Activated CD8-positive, alpha-beta memory T cell treated with anti-CD3 and anti-CD28 coated beads for 1 hour (primary cell): Measurements from ENCODE around the gene ALKBH3.

ENCODE experiments used
- DNase-seq, 2 donors: peaks; one replicate each; pipeline ENCODE4 v3.0.0-alpha.2; 2020; ENCODE audit warnings: low read depth in 1 of 2; ENCODE audit errors: extremely low read depth in 1 of 2

Gene ALKBH3

GRCh38 chr11:43921561-43922294, 41.1 kb downstream of the ALKBH3 start:
- DNase-seq: no peak

- no peak for DNase-seq
These were observed 41.6 kb downstream of the ALKBH3 start for GRCh38 chr11:43922295-43922648.

DNA sequence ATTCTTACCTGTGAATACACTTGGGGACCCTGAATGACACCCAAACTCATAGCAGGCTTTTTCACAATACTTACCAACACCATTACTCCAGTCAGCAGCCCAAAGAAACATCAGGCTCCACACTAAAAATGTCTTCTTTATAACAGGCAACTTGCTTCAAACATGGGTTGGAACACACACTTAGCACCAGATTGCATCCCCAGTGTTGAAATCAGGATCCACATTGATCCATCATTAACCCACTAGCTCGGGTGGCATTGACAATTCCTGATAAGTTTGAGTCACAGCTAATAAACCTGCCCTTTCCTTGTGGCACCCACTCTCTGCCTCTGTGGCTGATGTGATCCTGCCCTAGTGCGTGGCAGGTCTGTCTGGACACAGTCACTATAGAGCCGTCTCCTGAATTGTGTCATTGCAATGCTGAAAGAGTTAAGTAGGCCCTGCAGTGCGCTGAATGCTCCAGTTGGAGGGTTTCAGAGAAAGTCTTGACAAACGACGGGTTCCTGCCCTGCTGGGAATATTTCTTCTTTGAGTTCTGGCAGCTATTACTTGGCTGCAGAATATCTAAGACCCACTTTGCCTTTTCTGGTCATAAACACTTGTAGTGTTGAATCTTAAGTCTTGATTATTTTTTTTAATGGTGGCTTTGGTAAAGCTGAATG, 42.2 kb downstream of the ALKBH3 start:
- DNase-seq: no peak

DNA sequence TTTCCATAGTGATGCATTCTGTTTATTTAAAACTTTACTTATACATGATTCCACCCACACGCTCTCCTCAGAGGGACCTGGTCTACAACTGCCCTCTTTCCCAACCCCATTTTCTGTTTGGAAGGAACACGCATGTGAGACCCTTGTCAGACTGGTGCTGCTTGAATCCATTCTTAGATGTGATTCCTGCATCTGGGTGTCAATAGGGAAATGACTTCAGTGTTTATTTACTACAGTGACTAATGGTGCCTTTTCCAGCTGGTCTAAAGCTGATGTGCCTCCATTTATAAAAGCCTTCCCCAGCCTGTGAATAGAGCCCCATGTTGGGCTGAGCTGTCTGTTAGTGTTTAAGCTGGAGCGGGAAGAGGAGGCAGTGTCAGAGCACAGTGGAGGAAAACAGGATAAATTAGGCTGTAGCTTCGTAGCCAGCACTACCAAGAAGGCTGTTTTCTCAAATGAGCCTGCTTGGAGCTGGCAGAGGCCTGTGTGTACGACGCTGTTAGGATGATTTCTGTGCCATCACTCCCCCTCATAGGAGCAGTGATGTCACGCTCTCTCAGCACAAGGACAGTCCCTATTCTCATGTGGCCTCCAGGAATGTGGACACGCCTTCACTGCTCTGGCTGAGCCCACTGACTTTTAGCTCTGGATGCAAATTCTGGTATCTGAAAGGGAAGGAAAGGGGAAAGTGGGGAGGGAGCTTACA, 42.9 kb downstream of the ALKBH3 start:
- no peak for DNase-seq

GRCh38 chr11:43924112-43924855, 43.7 kb downstream of the ALKBH3 start:
- DNase-seq: no peak

DNA sequence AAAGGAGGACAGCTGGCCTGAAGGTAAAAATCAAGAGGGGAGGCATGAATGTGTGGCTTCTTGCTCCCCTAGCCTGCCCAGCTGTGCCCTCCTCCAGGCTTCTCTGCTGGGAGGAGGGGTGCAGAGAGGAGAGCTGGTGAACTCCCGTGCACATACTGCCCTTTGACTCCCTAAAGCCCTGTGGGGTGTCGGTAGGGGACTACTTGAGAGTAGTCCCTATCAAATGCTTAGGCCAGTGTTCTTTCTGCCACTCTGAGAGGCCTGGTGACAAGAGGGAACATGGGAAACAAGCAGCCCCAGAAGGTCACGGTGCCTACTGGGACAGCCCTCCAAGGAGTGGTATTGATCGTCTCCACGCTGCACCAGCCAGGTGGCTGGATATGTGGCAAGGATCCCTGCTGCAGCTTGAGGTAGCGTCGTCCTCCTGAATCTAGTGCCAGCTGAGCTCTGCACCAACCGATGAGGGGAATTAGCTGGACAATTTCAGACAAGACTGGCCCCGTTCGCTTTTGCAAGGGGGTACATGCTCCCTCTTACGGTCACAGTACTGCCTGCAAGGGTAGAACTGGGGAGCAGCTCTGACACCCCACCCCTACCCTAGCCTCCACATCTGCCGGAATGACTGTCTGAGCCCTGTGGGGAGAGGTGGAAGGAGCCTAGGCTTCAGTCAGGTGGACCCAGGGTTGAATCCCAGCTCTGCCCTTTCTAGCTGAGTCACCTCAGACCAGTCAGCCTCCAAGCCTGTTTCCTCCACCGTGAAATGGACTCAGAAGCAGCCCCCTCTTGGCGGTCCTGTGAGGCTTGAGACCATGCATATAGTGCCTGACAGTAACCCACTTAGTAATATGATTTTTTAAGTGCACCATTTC, 44.7 kb downstream of the ALKBH3 start:
- no peak for DNase-seq

- DNase-seq: no peak
These were observed 45.4 kb downstream of the ALKBH3 start for GRCh38 chr11:43925932-43926505.

DNA sequence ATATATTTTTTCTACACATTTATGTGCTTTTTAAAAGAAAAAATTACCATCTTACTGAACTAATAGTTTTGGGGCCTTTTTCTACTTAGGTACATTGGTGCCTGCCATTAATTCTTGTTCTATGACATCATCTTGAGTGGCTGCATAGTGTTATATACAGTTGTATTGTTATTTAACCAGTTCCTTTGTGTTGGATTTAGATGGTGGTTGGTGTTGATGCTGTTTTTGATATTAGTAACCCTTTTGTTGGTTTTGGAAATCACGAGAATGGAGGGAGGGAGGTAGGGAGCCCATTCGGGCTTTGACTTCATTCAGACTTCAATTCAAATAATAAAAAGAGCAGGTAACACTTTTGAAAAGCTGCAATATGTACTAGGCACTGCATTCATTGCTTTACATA, 46.4 kb downstream of the ALKBH3 start:
- no peak for DNase-seq

GRCh38 chr11:43927925-43928707, 47.5 kb downstream of the ALKBH3 start:
- DNase-seq: no peak

DNA sequence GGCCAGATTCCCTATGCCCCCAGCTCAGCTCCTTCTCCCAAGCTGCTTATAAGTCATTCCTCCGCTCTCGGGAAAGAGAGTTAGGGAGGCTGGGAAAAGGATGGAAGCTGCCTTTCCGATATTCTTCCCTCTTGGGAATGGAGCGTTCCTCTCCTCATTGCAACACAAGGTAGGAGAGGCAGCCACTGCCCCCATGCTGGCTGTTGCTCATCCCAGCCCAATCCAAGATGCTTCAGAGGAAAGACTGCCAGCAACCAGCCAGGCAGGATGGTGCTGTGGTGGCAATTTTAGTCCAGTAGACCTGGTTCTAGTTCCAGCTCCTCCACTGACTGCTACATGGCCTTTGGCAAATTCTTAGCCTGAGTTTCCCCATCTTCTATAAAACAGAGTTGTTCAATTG, 48.1 kb downstream of the ALKBH3 start:
- no peak for DNase-seq

DNA sequence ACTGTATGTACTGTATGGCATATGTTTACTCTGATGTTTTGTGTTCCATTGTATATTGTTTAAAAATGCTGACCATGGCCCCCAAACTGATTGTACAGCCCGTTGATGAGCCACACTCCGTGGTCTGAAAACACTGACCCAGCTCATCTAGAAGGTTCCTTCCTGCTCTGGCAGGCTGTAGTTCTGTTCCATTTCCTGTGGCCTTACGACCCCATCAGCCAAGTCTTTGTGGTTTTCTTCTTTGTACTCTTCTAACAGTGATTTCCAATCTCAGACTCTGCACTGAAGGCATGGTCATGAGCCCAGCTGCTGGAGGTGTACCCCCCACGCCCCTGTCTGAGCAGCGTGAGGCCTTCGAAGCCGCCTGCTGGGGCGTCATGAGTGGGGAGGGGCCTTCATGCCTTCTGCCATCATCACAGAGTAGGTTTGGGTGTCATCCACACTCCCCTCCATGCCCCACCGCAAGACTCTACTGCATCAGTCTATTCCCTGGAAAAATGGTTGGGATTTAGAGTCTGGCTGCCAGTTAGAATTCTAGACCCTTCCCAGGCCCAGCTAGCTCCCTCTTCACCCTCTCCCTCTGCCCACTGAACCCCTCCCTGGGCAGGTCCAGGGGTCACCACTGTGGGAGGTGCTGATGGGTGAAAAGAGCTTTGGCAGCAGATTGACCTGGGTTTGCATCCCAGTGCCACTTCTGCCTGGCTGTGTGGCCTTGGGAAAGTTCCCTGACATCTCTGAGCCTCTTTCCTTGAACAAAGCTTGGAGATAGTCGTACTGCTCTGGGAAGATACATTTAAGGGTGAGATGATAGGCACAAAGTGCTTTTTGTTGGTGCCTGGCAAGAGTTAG, 50.5 kb downstream of the ALKBH3 start:
- no peak for DNase-seq

DNA sequence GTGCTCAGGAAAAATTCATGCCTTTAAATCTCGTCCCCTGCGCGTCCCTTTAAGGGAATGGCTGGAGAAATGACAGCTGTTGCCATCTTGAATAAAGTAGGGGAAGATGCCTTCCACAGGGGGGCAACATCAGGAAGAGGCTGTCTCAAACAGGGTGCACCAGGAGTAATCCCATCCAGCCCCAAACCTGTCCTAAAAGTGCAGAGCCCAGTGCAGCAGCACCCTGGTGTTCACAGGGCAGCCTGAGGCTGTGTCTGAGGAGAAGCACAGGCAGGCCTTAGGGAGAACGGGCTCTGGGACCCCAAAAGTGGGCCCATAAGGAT, 51.0 kb downstream of the ALKBH3 start:
- no peak for DNase-seq

GRCh38 chr11:43933226-43933607, 52.6 kb downstream of the ALKBH3 start:
- DNase-seq: no peak

DNA sequence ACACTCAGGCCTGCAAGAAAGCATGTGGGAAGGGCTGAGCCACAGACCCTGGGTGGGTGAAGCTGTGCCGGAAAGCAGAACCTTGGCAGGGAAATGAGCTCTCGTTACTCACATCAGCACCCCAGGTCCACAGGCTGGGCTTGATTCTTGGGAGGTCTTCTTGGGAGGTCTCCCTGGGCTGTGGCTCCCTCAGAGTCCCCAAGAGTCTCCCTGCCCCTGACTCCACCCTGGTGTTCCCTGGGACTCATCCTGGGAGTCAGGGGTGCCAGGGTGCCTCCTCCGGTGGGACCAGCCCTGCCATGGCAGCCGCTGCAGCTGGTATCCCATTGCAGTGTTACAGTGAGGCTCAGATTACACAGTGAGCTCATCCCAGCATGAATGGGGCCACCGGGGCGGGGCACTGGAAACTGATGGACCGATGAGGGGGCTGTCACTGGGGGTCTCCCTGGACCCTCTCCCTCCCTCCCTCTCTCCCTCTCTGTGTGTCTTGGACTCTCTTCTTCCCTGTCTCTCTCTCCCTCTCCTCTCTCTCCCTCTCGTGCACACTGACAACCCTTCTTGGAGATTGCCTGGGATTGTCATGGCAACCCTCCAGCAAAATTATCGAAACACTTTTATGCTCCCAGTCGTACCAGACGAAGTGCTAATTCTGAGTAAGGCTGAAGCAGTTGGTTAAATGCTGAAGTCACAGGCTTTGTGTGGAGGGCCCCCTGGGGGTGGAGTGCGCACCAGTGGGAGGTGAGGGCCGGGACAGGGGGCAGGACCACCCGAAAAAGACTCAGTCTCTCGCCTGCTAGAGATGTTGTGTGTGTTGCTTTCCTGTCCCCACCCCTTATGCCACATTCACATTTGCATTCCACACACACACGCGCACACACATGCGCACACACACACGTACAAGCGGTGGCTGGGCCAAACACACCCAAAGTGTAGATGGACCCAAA, 53.2 kb downstream of the ALKBH3 start:
- DNase-seq: no peak

DNA sequence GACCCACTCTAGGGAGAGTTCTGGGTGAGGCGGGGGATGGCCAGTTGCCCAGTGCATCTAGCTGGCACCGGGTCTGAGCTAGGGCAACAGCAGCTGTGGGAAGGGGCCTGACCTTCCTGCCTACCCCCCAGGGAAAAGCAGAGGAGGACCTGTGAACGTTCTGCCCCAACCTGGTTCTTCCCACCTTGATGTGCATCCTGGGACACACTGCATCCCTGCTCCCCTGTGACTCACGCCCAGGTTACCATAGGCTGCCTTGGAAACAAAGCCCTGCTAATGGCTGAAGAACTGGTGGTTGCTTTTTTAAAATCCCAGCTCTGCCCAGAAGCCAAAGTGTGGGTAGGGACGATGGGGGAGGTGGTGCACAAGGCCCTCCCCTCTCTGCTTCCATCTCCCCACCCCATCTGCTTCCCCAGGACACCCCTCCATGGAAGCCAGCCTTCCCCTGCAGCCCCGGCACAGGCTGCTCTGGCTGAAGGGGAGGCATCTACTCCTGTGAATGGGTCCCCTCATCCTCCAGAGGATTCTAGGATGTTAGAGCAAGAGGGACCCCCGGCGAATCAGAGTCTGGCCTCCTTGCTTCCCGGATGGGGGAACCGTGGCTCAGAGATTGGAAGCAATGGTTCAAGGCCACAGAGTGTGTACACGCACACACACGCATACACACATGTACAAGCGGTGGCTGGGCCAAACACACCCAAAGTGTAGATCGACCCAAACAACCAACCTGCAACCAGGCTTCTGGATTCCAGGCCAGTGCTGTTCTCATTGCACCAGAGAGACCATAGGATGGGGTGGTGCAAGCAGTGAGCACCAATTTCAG, 54.2 kb downstream of the ALKBH3 start:
- no peak for DNase-seq

DNA sequence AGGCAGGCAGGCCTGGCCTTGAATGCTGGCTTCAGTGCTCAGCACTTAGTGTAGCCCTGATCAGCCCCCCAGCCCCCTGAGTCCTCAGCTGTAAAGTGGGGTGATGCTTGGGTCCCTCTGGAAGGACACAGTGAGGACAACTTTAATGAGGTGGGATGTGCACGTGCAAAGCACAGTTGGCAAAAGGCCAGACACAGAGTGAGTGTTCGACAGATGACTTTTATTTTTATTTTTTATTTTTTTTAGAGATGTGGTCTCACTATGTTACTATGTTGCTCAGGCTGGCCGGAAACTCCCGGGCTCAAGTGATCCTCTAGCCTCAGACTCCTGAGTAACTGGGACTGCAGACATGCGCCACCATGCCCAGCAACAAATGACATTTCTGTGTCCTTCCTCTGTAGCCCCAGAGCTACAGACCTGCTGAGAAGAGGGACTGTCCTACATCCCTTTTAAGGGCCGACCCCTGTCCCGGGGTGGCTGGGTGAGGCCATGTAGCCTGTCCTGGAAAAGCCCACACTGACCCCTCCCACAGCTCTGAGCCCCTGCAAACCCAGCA, 54.9 kb downstream of the ALKBH3 start:
- DNase-seq: no peak
